GM20000 (cell line): ENCODE data around the gene KIF5A.
A peak's percentile ranks its signal among the peaks of the same experiment; 100 is the strongest.
"Not testable (repeated sequence)": the region's sequence is repeated elsewhere in the genome, so short reads cannot be mapped to it uniquely, and the experiment has no call there.

Source experiments
- DNase-seq: peaks from one replicate; pipeline ENCODE4 v3.0.0; 2012; ENCODE audit warnings: low spot score
- CTCF ChIP-seq: IDR thresholded peaks from 2 replicates; pipeline ENCODE4 v1.5.1; 2012; ENCODE audit warnings: mild to moderate bottlenecking, control low read depth; ENCODE audit errors: extremely low read depth, missing control alignments

KIF5A gene

DNA sequence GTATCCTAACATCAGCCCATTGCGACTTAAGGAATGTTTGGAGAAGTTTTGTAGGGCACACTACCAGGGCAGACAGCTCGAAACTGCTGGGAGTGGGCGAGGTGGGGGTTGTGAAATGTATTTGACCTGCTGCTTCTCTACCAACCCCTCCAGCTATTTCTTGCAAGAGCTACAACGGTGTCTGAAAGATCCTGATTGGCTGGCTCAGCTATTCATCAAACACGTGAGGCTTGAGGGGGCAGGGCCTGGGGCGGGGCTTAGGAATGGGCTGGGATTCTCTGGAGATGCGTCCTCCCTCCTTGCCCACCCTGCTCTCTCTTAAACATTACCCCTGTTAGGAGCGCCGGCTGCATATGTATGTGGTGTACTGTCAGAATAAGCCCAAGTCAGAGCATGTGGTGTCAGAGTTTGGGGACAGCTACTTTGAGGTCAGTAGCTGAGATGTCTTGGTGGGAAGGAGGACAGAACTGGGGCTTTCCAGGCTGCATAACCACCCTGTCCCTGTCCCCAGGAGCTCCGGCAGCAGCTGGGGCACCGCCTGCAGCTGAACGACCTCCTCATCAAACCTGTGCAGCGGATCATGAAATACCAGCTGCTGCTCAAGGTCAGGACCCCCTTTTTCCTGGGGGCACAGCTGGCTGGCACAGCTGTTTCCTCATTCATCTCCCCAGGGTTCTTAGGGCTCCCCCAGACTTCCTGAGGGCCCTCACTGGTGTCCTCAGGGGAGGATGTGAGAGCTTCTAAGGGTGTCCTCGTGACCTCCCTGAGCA is 64.5 kb downstream of the KIF5A start:
- TF ChIP-seq CTCF, result no peak

DNA sequence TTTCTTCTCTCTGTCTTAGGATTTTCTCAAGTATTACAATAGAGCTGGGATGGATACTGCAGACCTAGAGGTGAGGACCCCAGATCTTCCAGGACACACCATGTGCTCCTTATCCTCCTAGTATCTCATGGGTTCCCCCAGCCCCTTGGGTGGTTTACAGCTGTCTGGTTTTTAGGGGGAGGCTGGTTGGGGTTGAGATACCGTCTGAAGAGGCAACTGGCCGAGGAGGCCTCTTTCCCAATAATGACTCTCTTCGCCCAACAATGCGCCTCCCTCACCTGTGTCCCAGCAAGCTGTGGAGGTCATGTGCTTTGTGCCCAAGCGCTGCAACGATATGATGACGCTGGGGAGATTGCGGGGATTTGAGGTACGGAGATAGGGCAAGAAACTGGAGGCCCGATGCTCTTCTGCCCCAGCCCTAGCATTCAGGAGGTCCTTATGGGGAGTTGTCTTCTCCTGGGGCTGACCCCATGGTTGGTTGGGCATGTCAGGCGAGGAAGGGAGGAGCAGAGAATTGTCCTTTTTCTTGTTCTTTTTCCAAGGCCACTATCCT is 65.2 kb downstream of the KIF5A start:
- no peak for DNase-seq
- no peak for TF ChIP-seq CTCF

More for the DNA sequence above, 64.5 kb downstream of the KIF5A start:
- peak; percentile 90 for DNase-seq

GRCh38 chr12:57615637-57616036 is 65.8 kb downstream of the KIF5A start:
- TF ChIP-seq CTCF, result no peak
- DNase-seq, result no peak

DNA sequence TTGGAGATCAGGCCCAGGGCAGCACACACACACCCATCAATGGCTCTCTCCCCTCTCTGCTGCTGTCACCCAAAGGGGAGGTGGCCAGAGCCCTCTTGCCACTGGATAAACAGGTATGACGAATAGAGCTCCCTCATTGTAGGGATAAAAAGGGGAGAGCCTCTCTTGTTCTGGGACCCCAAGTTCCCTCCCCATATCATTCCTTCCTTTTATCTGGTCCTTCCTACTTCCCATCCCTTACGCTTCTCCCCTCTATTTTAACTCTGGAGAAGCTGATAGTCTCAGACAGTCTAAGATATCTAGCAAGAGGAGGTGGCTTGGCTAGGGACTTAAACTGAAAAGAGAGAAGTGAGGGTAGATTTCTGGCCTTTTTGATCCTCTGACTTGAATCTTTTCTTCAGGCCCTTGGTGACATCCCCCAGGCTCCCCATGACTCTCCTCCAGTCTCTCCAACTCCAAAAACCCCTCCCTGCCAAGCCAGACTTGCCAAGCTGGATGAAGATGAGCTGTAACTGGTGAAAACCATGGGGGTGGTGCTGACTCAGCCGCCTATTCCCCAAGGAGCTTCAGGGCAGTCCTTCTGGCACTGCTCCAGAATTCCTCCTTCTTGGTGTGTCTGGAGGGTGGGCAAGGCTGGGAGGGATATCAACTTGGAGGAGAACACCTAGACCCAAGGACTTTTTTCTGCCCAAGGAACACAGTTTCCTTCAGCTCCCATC is 66.7 kb downstream of the KIF5A start:
- TF ChIP-seq CTCF, result no peak
- no peak for DNase-seq

- TF ChIP-seq CTCF, result no peak
- no peak for DNase-seq
Measured at GRCh38 chr12:57617942-57618341, 68.1 kb downstream of the KIF5A start.

DNA sequence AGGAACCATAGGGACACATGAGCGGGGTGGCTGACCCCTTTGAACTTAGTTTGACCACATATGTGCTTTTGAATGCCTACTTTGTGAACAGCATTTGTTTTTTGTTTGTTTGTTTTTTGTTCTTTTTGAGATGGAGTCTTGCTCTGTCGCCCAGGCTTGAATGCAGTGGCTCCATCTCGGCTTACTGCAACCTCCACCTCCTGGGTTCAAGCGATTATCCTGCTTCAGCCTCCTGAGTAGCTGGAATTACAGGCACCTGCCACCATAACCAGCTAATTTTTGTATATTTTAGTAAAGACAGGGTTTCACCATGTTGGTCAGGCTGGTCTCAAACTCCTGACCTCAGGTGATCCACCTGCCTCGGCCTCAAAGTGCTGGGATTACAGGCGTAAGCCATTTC is 68.6 kb downstream of the KIF5A start:
- DNase-seq, result not testable (repeated sequence)

GRCh38 chr12:57618966-57619433 is 69.2 kb downstream of the KIF5A start:
- DNase-seq, result no peak
- no peak for TF ChIP-seq CTCF
